GM21515 (cell line): ENCODE results near the gene ARHGAP26.
A peak's percentile ranks its signal among the peaks of the same experiment; 100 is the strongest.
"Not testable (repeated sequence)": the region's sequence is repeated elsewhere in the genome, so short reads cannot be mapped to it uniquely, and the experiment has no call there.

Source experiments
- ATAC-seq: cut with Tn5 transposase; IDR thresholded peaks from one replicate; pipeline ENCODE4 v1.9.1; 2021; ENCODE audit not compliant: unreplicated experiment

ARHGAP26 gene

DNA sequence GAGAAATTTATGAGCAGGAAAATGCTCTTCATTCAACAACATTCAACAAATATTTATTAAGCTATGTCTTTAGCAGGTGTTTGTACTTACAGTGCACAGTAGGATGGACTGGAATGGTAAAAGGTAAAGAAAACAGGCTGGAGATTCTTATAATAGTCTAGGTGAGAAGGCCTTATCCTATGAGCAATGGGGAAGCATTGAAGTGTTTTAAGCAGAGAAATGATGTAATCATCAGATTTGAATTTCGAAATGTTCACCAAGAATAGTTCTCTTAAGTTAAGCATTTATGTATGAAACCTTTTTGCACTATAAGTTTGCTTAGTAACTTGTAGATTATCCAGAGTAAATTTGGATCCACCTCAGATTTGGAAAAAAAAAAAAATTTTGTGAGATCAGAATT lies 424.0 kb downstream of the ARHGAP26 start:
- ATAC-seq, result no peak

DNA sequence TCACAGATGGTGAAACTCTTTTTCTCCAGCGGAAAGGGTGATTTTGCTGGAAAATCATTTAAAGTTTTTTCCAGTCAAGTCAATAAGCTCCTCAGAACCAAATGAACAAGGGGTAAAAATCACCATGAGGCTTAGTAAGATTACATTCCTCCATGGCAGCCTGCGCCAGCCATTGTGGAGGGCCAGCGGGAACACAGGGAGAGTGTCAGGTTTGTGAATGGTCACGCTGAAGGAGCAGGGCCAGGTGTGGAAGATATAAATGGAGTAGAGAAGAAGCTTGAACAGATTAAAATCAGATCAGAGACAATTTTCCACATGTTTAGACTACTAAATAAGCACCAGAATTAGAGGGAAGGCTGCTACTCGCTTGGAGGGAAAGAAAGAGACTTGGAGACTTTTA lies 424.5 kb downstream of the ARHGAP26 start:
- no peak for ATAC-seq

DNA sequence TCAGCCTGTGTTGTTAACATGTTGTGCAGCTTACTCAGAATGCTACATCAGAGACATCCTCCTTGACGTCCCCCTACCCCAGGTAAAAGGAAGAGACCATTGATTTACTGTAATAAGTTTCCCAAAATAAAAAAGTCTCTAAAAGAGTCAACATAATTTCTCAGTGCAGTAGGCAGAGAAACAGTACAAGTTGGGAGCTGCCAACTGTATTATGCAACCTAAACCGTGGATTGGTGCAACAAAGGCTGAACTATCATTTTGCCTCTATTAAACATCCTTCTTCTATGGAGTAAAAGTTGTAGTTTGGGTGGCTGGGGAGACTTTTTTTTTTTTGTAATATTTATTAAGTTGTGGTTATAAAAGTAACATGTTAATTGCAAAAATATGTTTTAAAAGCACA lies 425.3 kb downstream of the ARHGAP26 start:
- no peak for ATAC-seq

DNA sequence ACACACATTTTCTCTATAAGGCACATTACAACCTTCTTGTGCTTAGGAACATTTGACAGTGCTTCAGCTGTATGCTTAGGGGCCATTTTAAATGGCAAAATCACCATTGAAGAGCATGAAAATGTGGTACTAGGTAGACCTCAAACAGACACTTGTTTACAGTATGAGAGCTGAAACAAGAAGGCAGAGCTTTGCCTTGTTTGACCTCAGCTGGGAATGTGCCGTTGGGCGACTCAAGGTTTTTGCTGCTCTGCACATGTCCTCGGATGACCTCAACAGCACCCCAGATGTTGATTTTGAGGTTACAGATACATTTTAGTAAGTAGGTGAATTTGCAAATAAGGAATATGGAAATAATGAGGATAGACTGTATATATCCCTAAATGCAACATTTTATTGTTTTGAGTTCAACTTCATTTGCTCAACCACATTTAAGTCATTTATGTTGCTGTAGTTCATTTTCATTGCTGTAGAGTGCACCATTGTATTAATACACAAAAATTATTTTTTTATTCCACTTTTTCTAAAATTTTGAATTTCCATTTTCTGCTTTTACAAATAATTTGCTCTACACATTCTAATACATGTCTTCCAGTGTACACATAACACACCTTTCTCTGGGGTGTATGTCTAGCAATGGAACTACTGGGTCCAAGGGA lies 426.6 kb downstream of the ARHGAP26 start:
- no peak for ATAC-seq

DNA sequence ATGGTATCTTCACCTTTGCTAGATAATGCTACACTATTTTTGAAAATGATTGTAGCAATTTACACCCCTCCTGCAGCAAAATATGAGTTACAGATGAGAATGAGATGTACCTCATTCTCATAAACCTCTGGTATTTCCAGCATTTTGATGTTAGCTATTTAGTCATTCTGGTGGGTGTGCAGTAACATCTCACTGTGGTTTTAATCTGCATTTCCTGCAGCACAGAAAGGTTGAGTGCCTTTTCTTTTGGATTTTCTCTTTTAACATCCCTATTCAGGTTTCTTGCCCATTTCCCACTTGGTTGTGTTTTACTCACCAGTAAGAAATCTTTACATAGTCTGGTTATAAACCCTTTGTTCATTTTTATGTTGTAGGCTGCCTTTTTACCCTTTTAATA lies 427.1 kb downstream of the ARHGAP26 start:
- no peak for ATAC-seq

DNA sequence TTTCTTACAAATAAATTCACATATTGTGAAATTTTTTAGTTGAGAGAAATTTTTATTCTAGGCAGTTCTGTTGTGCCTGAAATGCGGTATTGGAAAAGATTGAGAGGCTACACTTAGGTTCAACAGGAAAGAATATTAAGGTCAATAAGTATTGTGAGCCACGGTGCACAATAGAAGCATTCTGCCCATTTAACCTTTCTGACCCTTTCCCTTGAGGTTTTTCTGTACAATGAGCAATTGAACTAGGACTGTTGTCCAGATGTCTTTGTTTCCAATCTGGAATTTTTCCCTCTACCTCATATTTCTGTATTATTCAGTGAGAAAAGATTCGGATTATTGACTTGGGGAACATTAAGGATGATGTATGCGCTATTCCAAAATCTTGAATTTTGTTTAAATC lies 428.2 kb downstream of the ARHGAP26 start:
- no peak for ATAC-seq

DNA sequence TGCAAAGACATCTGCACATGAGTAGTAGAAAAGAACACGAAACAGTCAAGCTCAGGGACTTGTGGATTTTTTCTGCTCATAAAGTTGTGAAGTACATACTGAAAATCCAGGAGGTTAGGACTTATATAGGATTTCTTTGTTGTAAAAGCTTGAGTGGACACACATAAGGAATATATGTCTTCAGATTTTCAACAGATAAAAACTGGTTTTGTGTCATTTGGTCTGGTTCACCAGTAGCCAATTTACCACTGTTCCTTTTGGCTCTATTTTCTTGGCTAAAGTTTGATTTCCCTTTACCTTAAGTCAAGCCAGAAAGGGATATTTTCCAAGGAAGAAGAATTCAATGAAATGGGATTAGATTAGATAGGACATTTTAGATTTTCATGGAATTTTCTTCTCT lies 429.0 kb downstream of the ARHGAP26 start:
- no peak for ATAC-seq

DNA sequence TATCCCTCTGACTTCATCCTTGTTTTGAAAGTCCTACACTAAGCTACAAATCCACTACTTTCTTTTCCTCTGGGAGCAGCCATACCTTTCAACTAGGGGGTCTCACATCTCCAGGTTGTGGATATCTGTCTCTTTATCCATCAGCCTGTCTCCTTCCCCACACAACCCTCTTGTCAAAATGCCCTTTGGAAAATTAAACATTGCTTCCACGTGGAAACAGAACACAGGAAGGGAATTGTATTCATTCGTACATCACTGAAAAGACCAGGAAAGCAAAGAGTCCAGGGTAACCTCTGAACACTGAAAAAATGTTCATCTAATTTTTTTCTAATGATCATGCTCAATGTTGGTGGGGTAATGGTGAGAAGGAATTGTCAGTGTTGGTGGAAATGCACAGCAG lies 429.7 kb downstream of the ARHGAP26 start:
- no peak for ATAC-seq

DNA sequence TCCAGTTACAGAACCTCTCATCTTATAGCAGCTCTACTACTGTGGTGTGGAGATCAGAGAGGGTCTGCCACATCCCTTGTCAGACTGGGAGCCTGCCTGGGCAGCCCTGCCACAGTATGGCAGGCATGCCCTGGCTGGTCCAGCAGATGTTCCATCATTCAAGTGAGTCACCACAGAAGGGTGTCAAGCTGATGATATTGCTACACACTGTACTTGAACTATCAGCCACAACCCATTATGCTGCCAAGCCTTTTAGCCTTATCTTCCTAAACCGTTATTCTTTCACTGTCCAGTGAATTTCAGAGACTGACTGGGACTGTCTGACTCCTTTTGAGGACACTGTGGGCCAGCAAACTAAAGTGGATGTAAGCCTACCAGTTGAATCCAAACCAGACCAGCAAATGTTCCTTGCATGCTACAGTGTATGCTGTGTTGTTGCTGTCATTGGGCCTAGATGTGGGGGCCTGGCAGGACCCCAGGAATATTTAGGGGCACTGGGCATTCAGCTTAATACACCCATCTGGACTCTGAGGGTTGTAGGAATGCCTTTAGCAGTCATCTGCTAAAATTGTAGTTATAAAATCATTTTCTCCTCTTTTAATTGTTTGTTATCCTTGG lies 430.7 kb downstream of the ARHGAP26 start:
- ATAC-seq, result no peak

DNA sequence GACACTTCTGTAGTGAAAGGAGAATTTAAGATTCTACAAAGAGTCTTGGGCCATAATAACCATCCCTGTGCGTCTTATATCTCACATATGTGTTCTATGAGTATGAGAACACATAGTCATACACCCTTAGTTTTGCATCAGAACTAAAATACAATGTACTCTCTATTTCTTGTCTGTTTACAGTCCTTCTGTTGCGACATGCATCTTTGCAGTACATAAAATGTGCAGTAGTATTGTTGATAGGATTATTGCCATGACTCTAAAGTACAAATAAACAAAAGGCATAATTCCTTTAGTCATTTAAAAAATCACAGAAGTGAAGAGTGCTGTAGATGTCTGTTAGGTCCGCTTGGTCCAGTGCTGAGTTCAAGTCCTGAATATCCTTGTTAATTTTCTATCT lies 431.4 kb downstream of the ARHGAP26 start:
- ATAC-seq, result no peak

DNA sequence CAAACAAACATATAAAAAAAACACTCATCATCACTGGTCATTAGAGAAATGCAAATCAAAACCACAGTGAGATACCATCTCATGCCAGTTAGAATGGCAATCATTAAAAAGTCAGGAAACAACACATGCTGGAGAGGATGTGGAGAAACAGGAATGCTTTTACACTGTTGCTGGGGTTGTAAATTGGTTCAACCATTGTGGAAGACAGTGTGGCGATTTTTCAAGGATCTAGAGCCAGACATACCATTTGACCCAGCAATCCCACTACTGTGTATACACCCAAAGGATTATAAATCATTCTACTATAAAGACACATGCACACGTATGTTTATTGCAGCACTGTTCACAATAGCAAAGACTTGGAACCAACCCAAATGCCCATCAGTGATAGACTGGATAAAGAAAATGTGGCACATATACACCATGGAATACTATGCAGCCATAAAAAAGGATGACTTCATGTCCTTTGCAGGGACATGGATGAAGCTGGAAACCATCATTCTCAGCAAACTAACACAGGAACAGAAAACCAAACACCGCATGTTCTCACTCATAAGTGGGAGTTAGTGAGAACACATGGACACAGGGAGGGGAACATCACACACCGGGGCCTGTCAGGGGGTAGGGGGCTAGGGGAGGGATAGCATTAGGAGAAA lies 433.3 kb downstream of the ARHGAP26 start:
- not testable (repeated sequence) for ATAC-seq

DNA sequence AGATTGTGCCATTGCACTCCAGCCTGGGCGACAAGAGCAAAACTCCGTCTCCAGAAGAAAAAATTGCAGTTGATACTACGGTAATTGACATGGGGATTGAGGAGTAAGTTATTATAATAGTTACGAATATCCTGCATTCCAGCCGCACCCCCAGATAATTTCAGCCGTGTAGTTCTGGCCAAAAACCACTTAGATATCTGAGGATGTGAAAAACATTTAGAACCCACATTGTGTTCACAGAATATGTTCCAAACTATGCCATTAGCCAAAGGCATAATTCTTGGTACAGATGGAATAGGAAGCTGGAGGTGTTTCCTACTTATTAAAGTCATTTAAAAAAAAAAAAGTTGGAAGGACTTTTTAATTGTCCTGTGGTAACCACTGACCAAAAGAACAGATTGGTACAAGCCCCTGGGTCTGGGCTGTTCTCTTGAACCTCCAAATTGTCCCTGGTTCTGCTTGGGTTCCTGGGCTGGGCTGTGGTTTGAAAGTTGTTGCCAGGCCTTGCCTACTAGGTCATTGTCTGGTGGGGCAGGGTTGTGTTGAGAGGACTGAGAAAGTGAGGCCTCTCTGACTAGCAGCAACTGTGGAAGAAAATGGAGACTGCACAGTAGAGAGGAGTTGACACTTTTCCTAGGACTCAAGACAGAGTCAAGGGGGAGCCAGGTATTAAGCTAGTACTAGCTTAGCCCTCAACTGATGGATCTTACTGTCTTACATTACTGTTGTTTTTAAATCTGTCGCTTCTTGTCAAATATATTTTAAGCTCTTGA lies 434.5 kb downstream of the ARHGAP26 start:
- no peak for ATAC-seq

DNA sequence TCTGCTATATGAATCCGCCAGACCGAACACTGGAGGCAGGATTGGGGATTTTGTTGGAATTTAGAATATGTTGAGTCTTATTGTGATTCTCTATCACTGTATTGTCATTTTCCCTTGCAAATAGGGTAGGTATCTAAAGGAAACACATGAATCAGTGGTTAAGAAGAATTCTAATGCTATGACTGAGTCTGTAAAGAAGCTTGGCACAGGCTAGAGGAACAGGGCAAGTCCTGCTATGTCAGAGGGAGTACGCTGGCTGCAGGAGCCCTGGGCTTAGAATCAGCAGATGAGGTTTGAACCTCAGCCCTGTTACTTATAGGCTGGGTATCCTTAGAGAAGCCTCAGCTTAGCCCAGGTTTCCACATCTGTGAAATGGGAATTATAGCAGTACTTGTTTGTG lies 435.2 kb downstream of the ARHGAP26 start:
- ATAC-seq, result no peak

DNA sequence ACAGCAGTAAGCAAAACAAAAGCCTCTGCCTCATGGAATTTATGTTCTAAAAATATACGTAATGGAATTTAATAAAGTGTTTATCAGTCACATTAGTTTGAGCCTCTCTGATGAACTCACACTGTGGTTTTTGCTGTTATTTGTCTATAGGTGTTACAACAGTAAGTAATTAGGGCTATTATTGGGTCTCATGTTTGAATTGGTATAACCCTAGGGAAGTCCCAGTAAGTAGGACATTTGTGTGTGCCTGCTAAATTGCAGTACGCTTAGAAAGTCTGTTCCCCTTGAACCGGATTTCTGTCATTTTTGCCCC lies 435.7 kb downstream of the ARHGAP26 start:
- no peak for ATAC-seq

DNA sequence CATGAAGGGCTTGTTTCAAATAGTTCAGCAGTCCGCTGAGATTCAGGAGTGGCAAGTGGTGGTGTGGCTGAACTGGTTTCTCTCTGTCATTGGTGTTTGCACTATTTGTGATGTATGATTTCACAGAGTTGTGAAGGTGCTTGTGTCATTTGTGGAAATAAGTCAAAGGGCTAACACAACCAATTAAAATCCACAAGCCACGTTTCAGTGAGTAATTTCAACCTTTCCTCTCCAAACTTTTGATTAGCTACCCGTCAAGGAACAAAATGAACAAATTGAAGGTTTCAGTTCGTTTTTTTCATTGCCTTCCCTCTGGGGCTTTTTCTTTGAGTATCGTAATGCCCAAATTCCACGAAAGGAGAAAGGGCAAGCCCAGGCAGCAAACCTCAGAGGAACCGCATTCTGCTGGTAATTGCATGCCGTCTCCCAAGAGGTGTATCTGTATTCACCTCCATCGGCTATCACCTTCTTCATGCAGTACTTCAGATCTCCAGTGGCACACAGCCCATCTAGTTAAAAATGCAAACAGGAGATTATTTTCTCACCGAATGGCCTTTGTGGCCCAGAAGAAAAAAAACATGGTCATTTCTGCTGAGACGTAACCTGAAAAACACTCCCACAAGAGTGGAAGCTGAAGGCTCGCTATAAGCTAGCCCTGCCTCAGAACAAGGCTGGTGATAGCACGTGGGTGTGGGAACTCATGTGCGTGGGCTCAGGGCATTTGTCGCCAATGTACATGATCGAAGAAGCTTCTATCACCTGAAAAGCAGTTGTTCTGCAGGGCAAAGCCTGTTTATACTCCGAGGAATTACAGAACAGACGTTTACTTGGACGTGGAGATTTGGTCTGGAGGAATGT lies 436.2 kb downstream of the ARHGAP26 start:
- ATAC-seq, result peak; percentile 46

DNA sequence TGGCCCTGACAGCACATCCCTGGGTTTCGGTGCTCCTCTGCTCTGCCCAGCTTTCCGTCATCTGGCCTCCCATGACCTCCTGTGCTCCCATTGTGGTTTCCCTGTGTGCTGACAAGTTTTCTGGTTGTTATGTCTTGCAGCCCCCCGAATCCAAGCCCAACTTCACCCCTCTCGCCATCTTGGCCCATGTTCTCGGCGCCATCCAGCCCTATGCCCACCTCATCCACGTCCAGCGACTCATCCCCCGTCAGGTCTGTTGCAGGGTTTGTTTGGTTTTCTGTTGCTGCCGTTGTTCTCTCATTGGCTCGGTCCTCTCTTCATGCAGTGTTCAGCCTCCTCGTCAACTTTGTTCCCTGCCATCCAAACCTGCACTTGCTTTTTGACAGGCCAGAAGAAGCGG lies 436.9 kb downstream of the ARHGAP26 start:
- no peak for ATAC-seq

DNA sequence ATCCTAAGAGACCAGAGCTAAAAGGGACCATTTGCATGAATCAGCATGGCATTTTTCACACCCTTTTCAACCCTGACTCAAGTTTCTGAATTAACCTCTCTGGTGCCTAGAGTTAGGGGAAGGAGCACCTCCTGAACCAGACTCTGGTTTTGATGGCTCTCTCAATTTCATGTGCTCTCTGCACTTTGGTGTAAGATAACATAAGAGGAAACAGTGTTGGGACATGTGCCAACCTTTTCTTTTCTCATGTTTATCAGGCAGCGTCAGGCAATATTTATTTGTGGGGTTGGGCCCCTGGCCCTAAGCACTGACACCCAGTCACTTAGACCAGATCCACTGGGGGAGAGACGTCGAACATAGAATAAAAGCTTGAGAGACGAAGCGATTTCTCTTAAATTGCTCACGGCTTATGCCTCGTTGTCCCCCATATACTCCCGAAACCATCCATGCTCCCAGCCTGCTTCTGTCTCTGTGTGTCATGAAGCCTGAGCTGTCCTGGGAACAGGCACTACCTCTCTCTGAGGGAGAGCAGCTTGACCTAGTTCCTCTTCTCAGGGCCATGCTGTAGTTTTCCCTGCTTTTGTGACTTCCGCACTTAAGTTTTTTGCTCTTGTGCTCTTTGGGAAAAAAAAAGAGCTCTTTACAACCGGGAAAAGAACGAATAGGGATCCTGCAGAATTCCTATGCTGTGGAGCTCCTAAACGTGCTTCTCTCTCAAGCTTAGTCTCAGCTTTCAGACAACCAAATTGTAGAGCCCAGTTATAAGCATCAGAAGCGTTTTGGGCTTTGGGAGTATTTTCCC lies 437.6 kb downstream of the ARHGAP26 start:
- no peak for ATAC-seq

DNA sequence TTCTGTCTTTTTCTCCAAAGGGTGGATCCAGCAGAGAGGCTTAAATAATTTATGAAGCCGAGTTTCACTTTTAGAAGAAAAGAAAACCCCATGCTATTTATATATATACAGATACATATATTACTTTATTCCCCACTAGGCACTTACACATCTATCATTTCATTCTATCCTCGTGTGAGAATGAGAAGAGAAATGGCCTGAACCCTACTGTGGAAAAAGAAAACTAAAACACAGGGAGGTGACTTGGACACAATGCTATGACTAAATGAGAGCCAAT lies 438.1 kb downstream of the ARHGAP26 start:
- no peak for ATAC-seq

DNA sequence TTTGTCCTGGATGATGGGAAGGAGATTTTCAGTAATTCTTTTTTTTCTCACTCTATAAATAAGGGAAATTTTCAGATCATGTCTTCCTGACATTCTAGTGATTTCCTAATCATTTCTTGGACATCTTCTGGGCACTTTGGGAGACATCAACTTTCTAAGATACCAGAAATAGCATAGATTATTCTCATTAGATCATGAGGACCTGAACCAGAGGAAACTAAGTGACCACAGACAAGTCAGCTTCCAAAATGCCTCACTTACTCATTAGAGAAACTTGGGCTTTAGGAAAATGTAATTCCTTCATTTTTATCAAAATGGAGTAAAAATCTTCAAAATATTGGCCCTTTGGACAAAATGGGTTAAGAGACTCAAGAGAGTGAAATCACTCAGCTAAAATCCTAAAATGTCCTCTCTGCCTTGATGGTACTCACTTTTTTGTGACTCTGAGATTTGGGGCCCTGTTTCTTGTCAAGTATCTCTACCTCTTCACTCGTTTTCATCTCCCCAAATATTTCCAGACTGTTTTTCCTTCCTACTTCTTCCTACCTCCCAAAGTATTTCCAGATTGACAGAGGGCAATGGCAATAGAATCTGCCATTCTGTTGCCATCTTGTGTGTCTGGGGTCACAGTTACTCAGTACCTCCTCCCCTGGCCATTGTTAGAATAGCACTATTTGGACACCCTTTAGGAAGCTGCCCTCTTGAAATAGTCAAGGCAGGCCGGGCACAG lies 438.8 kb downstream of the ARHGAP26 start:
- no peak for ATAC-seq

DNA sequence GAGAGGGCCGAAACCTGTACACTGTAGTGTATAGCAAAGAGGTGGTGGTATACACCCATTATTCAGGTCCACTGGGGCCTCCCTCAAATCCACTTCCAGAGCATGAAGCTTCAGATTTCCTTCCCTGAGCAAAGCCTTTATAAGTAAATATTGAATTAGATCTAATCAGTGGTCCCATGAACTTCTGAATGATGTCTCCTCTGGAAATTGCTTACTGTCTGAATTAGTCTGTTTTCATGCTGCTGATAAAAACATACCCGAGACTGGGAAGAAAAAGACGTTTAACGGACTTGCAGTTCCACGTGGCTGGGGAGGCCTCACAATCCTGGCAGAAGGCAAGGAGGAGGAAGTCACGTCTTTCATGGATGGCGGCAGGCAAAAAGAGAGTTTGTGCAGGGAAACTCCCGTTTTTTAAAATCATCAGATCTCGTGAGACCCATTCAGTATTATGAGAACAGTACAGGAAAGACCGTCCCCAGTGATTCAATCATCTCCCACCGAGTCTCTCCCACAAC lies 439.8 kb downstream of the ARHGAP26 start:
- no peak for ATAC-seq
